Tongue (tissue), 2 donors: ENCODE results near the gene MAG. TPM values are rescaled to one million over a fixed set of nuclear protein-coding genes. Genes with fewer than 3 reads are reported as not detected.

Source experiments
- DNase-seq: peaks from one replicate; pipeline ENCODE4 v3.0.0-alpha.2; 2015
- total RNA-seq: library from RNA; depleted of rRNA; stranded (reverse); fragments of >200 nt; gene quantifications from one replicate; pipeline ENCODE4 v1.2.3, GENCODE V29; 2014

The MAG gene
- total RNA-seq, 1 donor from 2014 or later: 2.3 TPM

DNA sequence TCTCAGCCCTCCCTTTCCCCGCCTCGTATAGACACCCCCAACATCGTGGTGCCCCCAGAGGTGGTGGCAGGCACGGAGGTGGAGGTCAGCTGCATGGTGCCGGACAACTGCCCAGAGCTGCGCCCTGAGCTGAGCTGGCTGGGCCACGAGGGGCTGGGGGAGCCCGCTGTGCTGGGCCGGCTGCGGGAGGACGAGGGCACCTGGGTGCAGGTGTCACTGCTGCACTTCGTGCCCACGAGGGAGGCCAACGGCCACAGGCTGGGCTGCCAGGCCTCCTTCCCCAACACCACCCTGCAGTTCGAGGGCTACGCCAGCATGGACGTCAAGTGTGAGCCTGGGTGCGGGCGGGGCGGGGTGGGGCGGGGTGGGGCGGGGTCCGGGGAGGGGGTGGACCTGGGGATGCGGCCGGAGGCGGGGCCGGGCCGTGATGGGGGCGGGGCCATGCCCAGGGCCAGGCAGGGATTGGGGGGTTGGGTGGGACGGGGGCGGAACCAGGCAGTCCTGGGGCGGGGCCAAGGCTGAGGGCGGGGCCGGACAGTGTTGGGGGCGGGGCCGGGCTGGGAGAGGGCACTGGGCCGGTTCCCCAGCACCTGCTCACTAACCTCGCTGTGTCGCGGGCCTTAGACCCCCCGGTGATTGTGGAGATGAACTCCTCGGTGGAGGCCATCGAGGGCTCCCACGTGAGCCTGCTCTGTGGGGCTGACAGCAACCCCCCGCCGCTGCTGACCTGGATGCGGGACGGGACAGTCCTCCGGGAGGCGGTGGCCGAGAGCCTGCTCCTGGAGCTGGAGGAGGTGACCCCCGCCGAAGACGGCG, 7.8 kb downstream of the MAG start:
- no peak for DNase-seq

DNA sequence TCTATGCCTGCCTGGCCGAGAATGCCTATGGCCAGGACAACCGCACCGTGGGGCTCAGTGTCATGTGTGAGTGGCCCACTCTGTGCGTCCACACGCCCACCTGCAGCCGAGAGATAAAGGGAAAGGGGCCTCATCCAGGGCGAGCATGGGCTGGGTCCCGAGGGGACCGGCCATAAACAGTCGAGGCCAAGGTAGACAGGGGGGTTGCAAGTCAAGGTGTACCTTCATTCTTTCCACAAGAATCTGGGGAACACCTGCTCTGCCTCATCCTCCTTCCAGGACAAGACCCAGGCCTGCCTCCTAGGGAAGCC, 8.3 kb downstream of the MAG start:
- no peak for DNase-seq

DNA sequence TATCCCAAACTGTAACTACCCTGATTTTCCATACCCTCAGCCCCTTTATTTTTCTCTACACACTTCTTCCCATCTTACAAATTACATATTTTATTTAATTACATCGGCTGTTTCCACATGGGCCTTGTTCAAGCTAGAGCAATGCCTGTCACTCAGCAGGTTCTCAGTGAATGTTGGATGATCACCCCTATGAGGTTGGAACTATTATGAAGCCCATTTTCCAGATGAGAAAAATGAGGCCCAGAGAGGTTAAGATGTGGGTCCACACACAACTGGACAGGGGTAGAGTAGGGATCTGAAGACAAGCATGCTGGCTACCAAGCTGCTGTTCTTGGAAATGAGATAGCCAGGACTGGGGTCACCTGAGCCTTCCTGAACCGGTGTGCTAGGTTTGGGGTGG, 10.0 kb downstream of the MAG start:
- DNase-seq: no peak

DNA sequence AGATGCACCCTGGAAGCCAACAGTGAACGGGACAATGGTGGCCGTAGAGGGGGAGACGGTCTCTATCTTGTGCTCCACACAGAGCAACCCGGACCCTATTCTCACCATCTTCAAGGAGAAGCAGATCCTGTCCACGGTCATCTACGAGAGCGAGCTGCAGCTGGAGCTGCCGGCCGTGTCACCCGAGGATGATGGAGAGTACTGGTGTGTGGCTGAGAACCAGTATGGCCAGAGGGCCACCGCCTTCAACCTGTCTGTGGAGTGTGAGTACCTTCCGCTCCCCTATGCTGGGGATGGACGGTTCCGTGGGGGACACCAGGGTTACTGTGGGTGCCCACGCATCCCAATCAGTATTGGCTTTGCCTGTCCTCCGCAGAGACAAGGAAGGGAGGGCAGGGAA, 10.5 kb downstream of the MAG start:
- no peak for DNase-seq

DNA sequence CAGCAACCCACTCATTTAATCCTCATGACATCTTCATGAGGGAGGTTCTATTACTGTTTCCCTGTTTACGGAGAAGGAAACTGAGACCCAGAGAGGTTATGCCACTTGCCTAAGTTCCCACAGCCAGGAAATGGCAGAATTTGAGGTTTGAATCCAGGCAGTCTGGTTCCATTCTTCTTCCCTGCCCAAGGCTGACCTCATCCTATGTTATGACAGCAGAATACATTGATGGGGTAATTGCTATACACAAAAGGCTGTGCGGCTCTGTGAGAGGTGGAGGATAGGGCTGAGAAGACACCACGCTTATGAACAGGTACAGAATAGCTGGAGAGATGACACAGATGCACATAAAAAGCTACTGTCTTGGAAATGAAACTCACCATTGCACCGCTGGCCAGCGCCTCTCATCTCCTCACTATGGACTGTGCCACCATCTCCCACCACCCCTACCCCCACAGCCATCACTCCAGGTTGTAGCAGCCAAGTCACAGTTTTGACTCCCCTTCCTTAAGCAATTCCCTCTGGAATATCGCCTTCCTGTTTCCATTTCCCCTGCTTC, 11.5 kb downstream of the MAG start:
- no peak for DNase-seq

DNA sequence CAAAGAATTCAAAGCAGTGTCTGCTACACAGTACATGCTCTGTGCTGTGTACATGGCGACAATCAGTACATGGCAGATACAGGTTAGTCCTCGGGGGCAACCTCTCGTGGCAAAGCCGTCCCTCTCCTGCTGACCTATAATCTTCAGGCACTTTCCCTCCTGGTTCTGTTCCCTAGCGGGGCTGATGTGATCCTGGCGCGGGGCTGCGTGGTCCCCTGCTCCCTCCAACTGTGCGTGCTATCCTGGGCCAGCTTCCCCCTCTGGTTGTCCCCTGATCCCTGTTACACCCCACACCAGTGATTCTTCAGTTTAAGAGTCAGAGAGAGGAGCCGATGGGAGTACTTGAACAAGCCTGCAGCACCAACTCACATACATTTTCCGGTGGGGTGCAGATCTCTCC, 12.1 kb downstream of the MAG start:
- no peak for DNase-seq

DNA sequence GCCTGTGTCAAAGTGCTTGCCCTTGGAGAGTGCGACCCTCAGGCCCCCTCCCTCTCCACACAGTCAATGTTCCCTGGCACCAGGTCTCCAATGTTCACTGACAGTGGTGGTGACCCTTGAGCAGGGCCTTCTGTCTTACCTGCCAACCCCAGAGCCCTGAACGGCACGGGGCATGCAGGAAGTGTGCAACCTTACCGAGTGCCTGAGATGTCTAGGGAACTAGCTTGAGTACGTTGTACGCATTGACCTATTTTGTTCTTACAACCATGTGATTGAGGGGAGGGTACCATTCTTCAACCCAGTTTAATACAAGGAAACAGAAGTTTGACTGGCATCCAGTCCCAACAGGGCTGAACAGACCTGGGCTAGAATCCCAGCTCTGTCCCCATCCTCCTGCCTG, 13.2 kb downstream of the MAG start:
- no peak for DNase-seq

DNA sequence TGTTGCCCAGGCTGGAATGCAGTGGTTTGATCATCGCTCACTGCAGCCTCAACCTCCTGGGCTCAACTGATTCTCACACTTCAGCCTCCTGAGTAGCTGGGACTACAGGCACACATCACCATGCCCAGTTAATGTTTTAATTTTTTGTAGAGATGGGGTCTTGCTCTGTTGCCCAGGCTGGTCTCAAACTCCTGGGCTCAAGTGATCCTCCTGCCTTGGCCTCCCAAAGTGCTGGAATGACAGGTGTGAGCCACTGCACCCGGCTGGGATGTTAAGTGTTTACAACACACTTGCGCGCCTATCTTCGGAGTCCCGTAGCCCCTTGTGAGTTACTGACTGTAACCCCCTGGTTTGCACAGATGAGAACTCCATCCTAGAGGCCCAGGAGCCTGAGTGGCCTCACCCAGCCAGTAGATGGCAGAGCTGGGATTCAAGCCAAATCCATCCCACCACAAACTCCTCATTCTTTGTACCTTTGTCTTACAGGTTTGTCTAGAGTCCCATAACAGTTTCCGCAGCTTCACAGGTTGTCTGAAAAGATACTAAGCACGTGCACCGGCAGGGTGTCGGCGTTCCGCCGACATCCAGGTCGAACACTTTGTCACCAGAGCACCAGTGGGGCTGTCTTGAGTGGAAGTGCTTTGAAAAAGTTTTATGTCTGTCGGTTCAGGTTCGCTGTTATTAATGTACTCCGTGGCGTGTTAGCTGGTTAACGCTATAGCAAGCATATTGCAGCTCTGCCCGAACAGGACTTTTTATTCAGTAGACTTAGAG, 14.7 kb downstream of the MAG start:
- DNase-seq: no peak

DNA sequence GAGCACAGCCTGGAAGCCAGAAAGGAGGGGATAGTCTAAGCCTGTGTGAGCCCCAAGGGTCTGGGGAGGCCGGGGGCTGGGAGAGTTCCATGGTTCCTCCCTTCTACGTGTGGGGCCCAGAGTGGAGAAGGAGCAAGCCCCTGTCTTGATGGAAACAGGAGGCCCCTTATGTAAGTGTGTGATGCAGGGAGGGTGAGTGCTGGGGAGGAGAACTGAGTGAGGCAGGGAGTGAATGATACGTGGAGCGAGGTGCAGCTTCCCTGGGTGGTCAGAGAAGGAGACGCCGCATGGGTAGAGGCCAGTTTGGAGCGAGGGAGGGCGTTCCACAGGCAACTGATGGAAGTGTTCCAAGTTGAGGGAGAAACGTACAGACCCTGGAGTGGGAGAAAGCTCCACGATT, 16.0 kb downstream of the MAG start:
- DNase-seq: peak; percentile 43

DNA sequence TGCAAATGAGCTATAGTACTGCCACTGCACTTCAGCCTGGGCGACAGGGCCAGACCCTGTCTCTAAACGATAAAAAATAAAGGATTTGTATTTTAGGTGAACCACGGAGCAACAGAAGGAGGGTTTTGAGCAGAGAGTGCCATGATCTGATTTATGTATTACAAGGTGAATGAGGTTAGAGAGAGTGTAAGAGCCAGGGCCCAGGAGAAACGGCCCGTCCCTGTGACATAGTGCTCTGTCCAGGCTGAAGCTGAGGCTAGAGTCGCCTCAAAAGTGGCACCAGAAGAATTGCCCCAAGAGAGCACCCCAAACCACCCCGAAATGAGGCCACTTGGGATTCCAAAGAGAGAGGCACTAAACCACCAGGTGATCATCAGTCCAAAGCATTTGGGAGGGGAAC, 16.9 kb downstream of the MAG start:
- no peak for DNase-seq

DNA sequence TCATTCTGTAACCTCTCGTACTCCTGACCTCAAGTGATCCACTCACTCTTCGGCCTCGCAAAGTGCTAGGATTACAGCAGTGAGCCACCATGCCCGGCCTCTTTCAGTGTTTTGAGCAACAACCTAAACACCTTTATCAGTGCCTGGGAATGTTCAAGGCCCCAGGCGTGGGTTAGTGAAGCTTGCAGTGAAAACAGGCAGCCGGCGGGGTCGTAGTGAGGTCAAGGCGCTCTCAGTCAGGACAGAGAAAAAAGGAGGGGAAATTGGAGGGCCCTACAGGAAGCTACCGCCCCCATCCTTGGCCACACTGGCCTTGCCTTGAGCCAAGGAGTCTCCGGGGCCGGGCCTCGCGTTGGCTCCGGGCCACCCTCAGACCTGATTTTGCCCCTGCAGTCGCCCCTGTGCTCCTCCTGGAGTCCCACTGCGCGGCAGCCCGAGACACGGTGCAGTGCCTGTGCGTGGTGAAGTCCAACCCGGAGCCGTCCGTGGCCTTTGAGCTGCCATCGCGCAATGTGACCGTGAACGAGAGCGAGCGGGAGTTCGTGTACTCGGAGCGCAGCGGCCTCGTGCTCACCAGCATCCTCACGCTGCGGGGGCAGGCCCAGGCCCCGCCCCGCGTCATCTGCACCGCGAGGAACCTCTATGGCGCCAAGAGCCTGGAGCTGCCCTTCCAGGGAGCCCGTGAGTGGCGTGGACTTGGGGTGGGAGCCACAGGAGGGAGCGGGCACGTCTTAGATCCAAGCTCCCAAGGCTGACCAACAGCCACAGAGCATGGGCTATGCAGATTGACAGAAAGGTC, 17.7 kb downstream of the MAG start:
- peak; percentile 43 for DNase-seq

DNA sequence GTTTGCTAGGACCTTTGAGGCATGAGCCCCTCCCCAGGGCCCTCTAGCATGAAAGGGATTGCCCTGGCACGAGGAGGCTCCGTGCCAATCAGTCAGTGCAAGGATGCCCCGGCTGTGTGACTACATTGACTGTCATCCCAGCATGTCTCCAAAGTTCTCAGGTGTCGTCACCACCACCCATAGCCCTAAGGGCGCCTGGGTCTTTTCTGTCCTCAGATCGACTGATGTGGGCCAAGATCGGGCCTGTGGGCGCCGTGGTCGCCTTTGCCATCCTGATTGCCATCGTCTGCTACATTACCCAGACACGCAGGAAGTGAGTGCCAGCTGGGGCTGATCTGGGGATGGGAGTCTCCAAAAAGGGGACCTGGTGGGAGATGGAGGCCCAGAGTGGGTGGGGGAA, 18.4 kb downstream of the MAG start:
- DNase-seq: no peak

DNA sequence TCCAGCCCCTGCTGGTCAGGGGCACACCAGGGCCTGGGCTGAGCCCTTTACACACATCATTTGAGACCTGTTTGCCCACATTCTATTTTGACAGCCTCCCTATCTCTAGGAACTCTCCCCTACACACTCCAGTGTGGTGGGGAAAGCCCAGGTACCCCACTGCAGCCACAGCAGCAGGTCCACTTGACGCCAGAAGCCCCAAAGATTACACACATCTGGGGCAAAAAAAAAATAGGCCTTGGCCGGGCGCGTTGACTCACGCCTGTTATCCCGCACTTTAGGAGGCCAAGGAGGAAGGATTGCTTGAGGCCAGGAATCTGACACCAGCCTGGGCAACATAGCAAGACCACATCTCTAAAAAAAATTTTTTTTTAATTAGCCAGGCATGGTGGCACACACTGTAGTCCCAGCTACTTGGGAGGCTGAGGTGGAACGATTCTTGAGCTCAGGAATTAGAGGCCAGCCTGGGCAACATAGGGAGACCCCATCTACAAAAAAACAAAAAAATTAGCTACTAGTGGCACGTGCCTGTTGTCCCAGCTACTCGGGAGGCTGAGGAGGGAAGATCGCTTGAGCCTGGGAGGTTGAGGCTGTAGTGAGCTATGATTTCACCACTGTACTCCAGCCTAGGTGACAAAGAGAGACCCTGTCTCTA, 19.0 kb downstream of the MAG start:
- DNase-seq: no peak

DNA sequence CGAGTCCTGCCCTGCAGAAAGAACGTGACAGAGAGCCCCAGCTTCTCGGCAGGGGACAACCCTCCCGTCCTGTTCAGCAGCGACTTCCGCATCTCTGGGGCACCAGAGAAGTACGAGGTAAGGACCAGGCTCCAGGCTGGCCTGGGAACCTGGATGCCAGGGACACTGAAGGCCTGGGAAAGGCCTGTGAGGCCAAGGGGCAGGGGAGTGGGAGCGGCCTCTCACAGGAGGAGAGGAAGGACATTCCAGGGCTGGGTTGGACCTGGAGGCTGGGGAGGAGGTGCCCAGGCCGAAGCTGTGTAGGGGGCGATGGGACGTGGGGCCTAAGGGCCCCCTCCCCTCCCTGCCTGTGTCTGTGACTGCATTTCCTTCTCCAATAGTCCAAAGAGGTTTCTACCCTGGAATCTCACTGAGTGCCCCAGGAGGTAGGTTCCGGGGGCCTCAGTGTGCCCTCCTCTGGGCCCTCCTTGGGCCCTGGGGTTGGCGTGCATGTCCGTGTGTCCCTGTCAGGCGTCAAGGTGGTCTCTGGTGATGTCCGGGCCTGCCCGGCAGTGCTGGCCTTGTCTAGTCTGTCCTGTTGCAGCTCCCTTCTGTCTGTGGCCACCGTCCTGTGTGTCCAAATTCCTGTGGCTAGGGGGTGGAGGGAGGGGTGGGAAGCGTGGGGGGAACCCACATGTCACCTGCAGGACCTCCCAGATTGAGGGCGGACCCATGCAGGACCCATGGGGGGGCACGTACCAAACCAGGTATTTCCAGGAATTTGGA, 20.1 kb downstream of the MAG start:
- no peak for DNase-seq

DNA sequence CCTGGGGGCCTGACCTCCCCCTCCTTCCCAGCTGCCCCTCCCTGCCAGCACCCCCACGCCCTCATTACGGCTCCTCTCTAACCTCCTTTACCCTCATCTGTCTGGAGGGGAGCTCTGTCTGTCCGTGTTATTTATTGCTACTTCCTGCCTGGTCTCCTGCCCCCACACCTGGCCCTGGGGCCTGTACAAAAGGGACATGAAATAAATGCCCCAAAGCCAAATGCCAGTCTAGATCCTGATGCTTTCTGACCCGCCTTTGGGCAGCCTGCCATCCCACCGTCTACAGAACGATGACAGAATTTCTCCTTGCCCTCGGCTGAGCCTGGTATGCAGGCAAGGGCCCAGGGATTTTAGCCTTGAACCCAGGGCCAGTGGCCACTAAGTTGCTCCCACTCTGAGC, 21.6 kb downstream of the MAG start:
- no peak for DNase-seq

DNA sequence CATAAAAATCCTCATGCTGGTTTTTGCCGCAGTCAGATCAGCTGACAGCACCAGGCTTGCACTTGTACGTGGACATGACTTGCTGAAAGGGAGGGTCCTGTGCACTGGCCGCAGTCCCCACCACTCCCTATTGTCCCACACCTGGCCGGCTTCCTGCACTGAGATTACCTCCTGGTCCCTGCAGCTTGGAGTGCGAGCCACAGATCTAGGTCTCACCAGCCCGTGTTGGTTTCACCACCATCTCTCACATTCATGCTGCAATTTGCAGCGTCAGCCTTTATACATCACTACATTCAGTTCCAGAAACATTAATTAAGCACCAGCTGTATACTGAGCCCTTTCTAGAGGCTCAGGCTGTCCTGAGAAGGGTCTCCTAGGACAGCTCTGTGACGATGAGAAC, 22.1 kb downstream of the MAG start:
- no peak for DNase-seq

DNA sequence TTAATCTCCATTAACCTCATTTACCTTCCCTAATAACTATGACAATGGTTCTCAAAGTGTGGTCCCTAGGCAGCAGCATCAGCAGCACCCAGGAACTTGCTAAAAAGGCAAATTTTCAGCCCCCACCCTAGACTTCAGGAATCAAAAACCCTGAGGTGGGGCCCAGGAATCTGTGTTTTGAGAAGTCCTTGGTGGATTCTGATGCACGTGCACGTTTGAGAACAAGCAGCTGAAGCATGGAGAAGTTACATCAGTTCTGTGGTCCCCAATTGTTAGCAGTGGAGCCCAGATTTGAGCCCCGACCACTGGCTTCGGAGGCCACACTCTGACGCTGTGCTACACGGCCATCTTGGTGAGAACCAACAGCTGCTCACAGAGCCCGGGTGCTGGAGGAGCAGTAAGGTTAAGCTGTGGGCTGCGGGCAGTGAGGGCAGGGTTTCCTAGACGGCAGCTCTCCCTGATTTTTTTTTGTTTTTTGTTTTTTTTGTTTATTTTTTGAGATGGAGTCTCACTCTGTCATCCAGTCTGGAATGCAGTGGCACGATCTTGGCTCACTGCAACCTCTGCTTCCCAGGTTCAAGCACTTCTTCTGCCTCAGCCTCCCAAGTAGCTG, 23.0 kb downstream of the MAG start:
- DNase-seq: no peak

DNA sequence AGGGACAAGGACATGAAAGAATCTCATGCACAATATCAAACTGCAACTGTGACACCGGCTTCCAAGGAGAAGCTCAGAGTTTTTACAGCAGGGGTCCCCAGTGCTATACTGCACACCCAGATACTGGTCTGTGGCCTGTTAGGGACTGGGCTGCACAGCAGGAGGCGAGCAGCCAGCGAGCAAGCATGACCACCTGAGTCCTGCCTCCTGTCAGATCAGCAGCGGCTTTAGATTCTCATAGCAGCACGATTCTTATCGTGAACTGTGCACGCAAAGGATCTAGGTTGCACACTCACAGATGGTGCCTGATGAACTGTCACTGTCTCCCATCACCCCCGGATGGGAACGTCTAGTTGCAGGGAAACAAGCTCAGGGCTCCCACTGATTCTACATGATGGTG, 23.9 kb downstream of the MAG start:
- DNase-seq: no peak

DNA sequence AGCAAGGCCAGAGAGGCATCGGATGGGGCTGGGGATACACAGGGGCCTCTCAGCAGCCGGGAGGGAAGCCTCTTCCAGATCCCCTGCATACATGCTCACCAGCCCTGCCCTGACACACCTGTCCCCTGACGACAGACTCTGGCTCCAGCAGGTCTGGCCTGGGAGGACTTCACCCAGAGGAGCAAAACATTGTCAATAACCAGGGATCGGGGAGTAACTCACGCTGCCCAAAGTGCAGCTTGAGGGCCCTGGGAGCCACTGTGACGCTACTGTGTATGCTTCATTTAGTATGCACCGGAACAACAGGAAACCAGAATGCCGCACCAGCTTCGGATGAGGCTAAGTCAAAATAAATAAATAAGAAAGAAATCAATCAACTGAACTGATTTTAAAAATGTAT, 24.6 kb downstream of the MAG start:
- DNase-seq: no peak

DNA sequence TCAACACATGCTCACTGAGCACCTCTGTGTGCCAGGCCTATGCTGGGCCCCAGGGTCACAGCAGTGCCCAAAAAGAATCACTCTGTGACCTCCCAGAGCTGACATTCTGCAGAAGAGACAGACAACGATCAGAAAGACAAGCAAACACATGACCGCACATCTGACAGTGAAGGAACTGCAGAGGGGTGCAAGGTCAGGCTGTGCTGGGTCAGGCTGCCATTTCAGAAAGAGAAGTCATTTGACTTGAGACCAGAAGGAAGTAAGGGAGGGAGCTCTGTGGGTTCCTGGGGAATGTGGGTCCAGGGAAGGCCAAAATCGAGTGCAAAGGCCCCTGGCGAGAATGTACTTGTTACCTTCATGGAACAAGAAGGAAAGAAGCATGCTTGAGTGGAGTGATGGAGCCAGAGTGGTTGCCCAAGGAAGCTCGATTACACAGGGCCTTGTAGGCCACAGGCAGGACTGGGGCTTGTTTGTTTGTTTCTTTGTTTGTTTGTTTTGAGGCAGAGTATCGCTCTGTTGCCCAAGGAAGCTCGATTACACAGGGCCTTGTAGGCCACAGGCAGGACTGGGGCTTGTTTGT, 25.6 kb downstream of the MAG start:
- DNase-seq: no peak
